Measurements from ENCODE around the gene LIMCH1.

The LIMCH1 gene

DNA sequence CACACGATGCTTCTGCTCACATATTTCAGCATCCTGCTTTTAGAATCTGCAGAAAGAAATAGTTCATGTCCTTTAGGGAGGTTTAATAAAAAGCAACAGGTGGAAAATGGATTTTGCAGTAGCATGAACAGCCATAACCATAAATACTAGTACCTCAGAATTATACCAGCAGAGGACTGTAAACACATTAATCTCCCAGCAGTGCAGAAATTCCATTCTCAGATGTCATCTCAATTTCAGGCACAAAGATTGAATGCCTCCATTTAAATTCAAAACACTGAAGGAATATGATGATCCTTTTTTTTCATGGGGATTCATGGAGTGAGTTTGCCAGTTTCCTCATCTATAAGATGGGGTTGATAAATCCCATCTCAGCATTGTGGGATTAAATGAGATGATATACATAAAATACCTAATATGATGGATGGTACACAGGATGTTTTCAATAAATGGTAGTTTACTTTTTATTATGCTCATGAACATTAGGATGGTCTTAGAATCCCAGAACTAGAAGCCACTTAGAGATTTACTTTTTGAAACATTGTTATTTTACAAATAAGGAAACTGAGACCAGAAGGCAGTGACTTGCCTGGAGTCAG is 566 bp upstream of the LIMCH1 start:
- Histone ChIP-seq H3K79me2 (ENCODE audit: insufficient read depth, low read length) (no peaks in the 10 kb centered on the region), H3K27ac (ENCODE audit: low read length) (no peak overlapping the region), H3K4me2 (ENCODE audit: insufficient read depth, low read length) (no peak overlapping the region), H3K9ac (ENCODE audit: low read depth, low read length) (no peak overlapping the region), H2AFZ (ENCODE audit: low read depth, low read length) (no peak overlapping the region), H3K36me3 (ENCODE audit: insufficient read depth, low read length) (no peaks in the 10 kb centered on the region), H3K4me1 (ENCODE audit: insufficient read depth, low read length) (no peaks in the 10 kb centered on the region), H3K9me3 (ENCODE audit: insufficient read depth, low read length, severe bottlenecking) (no peaks in the 10 kb centered on the region), H3K27me3 (ENCODE audit: insufficient read depth, low read length, poor library complexity) (peaks cover 4% of the 10 kb centered on the region), H4K20me1 (ENCODE audit: insufficient read depth, low read length) (no peaks in the 10 kb centered on the region), H3K4me3 (ENCODE audit: low read depth in 1 of 2, low read length in 2 of 2) (no peak overlapping the region)
- TF ChIP-seq CTCF (IDR thresholded peaks at IDR 0.05; ENCODE audit: borderline replicate concordance, extremely low read depth, low read length, poor library complexity, severe bottlenecking), result no peak
- no peak for TF ChIP-seq EZH2 (IDR thresholded peaks at IDR 0.05; ENCODE audit: borderline replicate concordance, low read depth, low read length, severe bottlenecking)
- DNase-seq (no peak), ATAC-seq (ENCODE audit: insufficient read depth, low read depth) (no peak)

GRCh38 chr4:41538887-41539498 is 1.0 kb downstream of the LIMCH1 start:
- Histone ChIP-seq H3K27ac (ENCODE audit: low read length) (no peak overlapping the region), H4K20me1 (ENCODE audit: insufficient read depth, low read length) (no peaks in the 10 kb centered on the region), H3K4me3 (ENCODE audit: low read depth in 1 of 2, low read length in 2 of 2) (no peak overlapping the region), H3K9ac (ENCODE audit: low read depth, low read length) (no peak overlapping the region), H3K36me3 (ENCODE audit: insufficient read depth, low read length) (no peaks in the 10 kb centered on the region), H3K79me2 (ENCODE audit: insufficient read depth, low read length) (no peaks in the 10 kb centered on the region), H3K4me1 (ENCODE audit: insufficient read depth, low read length) (no peaks in the 10 kb centered on the region), H3K4me2 (ENCODE audit: insufficient read depth, low read length) (no peak overlapping the region), H2AFZ (ENCODE audit: low read depth, low read length) (no peak overlapping the region), H3K27me3 (ENCODE audit: insufficient read depth, low read length, poor library complexity) (peaks cover 8% of the 10 kb centered on the region), H3K9me3 (ENCODE audit: insufficient read depth, low read length, severe bottlenecking) (no peaks in the 10 kb centered on the region)
- no peak for DNase-seq
- no peak for TF ChIP-seq CTCF (IDR thresholded peaks at IDR 0.05; ENCODE audit: borderline replicate concordance, extremely low read depth, low read length, poor library complexity, severe bottlenecking)
- no peak for TF ChIP-seq EZH2 (IDR thresholded peaks at IDR 0.05; ENCODE audit: borderline replicate concordance, low read depth, low read length, severe bottlenecking)
- no peak for ATAC-seq (ENCODE audit: insufficient read depth, low read depth)

GRCh38 chr4:41539711-41540110 is 1.8 kb downstream of the LIMCH1 start:
- no peak overlapping the region for H3K9ac ChIP-seq (ENCODE audit: low read depth, low read length)
- no peak for DNase-seq
- H2AFZ ChIP-seq (ENCODE audit: low read depth, low read length), result no peak overlapping the region
- H3K4me3 ChIP-seq (ENCODE audit: low read depth in 1 of 2, low read length in 2 of 2), result no peak overlapping the region
- ATAC-seq (ENCODE audit: insufficient read depth, low read depth), result no peak
- H3K27me3 ChIP-seq (ENCODE audit: insufficient read depth, low read length, poor library complexity), result peaks cover 8% of the 10 kb centered on the region
- TF ChIP-seq EZH2 (IDR thresholded peaks at IDR 0.05; ENCODE audit: borderline replicate concordance, low read depth, low read length, severe bottlenecking) (no peak), CTCF (IDR thresholded peaks at IDR 0.05; ENCODE audit: borderline replicate concordance, extremely low read depth, low read length, poor library complexity, severe bottlenecking) (no peak)
- no peaks in the 10 kb centered on the region for H4K20me1 ChIP-seq (ENCODE audit: insufficient read depth, low read length)
- H3K4me1 ChIP-seq (ENCODE audit: insufficient read depth, low read length), result no peaks in the 10 kb centered on the region
- H3K4me2 ChIP-seq (ENCODE audit: insufficient read depth, low read length), result no peak overlapping the region
- no peaks in the 10 kb centered on the region for H3K79me2 ChIP-seq (ENCODE audit: insufficient read depth, low read length)
- no peaks in the 10 kb centered on the region for H3K36me3 ChIP-seq (ENCODE audit: insufficient read depth, low read length)
- no peaks in the 10 kb centered on the region for H3K9me3 ChIP-seq (ENCODE audit: insufficient read depth, low read length, severe bottlenecking)
- H3K27ac ChIP-seq (ENCODE audit: low read length), result no peak overlapping the region

Data from DND-41 (cell line).